ENCODE measurements around the gene ARHGAP1.

DNA sequence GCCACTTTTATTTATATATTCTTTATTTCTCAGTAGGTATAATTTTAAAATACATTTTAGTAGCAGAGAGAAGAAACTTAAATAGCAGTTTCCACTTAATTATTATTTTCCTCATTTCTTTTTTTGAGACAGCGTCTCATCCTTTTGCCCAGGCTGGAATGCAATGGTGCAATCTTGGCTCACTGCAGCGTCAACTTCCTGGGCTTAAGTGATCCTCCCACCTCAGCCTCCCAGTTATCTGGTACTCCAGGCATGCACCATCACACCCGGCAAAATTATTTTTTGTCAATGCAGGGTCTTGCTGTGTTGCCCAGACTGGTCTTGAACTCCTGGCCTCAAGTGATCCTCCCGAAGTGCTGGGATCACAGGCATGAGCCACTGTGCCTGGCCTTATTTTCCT, 44.8 kb downstream of the ARHGAP1 start:
- TF ChIP-seq ATF1 (CRISPR knock-in tag; IDR thresholded peaks at IDR 0.05) (no peak), JUN (CRISPR knock-in tag; IDR thresholded peaks at IDR 0.05) (no peak), SMAD3 (CRISPR knock-in tag; IDR thresholded peaks at IDR 0.05; ENCODE audit: borderline replicate concordance) (no peak), ESRRA (CRISPR knock-in tag; IDR thresholded peaks at IDR 0.05; ENCODE audit: borderline replicate concordance) (no peak), ZNF138 (CRISPR knock-in tag; conservative IDR thresholded peaks at IDR 0.05) (no peak), MXD4 (CRISPR knock-in tag; IDR thresholded peaks at IDR 0.05; ENCODE audit: borderline replicate concordance) (no peak)
- TF ChIP-seq, protein P1, sequence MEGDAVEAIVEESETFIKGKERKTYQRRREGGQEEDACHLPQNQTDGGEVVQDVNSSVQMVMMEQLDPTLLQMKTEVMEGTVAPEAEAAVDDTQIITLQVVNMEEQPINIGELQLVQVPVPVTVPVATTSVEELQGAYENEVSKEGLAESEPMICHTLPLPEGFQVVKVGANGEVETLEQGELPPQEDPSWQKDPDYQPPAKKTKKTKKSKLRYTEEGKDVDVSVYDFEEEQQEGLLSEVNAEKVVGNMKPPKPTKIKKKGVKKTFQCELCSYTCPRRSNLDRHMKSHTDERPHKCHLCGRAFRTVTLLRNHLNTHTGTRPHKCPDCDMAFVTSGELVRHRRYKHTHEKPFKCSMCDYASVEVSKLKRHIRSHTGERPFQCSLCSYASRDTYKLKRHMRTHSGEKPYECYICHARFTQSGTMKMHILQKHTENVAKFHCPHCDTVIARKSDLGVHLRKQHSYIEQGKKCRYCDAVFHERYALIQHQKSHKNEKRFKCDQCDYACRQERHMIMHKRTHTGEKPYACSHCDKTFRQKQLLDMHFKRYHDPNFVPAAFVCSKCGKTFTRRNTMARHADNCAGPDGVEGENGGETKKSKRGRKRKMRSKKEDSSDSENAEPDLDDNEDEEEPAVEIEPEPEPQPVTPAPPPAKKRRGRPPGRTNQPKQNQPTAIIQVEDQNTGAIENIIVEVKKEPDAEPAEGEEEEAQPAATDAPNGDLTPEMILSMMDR (IDR thresholded peaks at IDR 0.05): no peak
- TF ChIP-seq, protein P2, sequence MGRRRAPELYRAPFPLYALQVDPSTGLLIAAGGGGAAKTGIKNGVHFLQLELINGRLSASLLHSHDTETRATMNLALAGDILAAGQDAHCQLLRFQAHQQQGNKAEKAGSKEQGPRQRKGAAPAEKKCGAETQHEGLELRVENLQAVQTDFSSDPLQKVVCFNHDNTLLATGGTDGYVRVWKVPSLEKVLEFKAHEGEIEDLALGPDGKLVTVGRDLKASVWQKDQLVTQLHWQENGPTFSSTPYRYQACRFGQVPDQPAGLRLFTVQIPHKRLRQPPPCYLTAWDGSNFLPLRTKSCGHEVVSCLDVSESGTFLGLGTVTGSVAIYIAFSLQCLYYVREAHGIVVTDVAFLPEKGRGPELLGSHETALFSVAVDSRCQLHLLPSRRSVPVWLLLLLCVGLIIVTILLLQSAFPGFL (CRISPR knock-in tag; IDR thresholded peaks at IDR 0.05; ENCODE audit: borderline replicate concordance): no peak
- TF ChIP-seq, protein P3, sequence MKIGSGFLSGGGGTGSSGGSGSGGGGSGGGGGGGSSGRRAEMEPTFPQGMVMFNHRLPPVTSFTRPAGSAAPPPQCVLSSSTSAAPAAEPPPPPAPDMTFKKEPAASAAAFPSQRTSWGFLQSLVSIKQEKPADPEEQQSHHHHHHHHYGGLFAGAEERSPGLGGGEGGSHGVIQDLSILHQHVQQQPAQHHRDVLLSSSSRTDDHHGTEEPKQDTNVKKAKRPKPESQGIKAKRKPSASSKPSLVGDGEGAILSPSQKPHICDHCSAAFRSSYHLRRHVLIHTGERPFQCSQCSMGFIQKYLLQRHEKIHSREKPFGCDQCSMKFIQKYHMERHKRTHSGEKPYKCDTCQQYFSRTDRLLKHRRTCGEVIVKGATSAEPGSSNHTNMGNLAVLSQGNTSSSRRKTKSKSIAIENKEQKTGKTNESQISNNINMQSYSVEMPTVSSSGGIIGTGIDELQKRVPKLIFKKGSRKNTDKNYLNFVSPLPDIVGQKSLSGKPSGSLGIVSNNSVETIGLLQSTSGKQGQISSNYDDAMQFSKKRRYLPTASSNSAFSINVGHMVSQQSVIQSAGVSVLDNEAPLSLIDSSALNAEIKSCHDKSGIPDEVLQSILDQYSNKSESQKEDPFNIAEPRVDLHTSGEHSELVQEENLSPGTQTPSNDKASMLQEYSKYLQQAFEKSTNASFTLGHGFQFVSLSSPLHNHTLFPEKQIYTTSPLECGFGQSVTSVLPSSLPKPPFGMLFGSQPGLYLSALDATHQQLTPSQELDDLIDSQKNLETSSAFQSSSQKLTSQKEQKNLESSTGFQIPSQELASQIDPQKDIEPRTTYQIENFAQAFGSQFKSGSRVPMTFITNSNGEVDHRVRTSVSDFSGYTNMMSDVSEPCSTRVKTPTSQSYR (CRISPR knock-in tag; IDR thresholded peaks at IDR 0.05): no peak
